Neural crest cell (in vitro differentiated cells): ENCODE data around the gene ZNF385B. TPM values are rescaled to one million over a fixed set of nuclear protein-coding genes. Genes with fewer than 3 reads are reported as not detected.

Experiments
- DNase-seq: peaks from one replicate; pipeline ENCODE4 v3.0.0; 2021; ENCODE audit warnings: low read depth, mixed read lengths, low spot score
- H3K27ac Mint-ChIP-seq: one replicate; pipeline ENCODE4 v1.8.0; 2021; ENCODE audit warnings: mild to moderate bottlenecking, mixed read lengths; ENCODE audit not compliant: unreplicated experiment
- H3K27me3 Mint-ChIP-seq: 2 replicates; pipeline ENCODE4 v1.8.0; 2021; ENCODE audit warnings: low read depth, mild to moderate bottlenecking, mixed read lengths
- H3K36me3 Mint-ChIP-seq: 2 replicates; pipeline ENCODE4 v1.8.0; 2021; ENCODE audit warnings: low read depth, mild to moderate bottlenecking, mixed read lengths
- H3K4me1 Mint-ChIP-seq: 2 replicates; pipeline ENCODE4 v1.8.0; 2021; ENCODE audit warnings: mixed read lengths
- H3K4me3 Mint-ChIP-seq: one replicate; pipeline ENCODE4 v1.8.0; 2021; ENCODE audit warnings: mild to moderate bottlenecking, mixed read lengths
- H3K9me3 Mint-ChIP-seq: 2 replicates; pipeline ENCODE4 v1.8.0; 2021; ENCODE audit warnings: mixed read lengths
- CTCF ChIP-seq: fragments of 200-600 bp; sonication (generic); conservative IDR thresholded peaks from 2 replicates; pipeline ENCODE4 v1.5.0; 2021; ENCODE audit warnings: antibody characterized with exemption, mild to moderate bottlenecking
- total RNA-seq: library from RNA; stranded (reverse); gene quantifications from 2 replicates; pipeline ENCODE4 v1.2.1, GENCODE V29; 2021

Gene ZNF385B
- total RNA-seq, 1 donor from 2014 or later, result 2.1 TPM

GRCh38 chr2:179562330-179562885, 299.0 kb downstream of the ZNF385B start:
- no peak overlapping the region for H3K27ac Mint-ChIP-seq
- TF ChIP-seq CTCF, result no peak
- peaks cover 34% of the 10 kb centered on the region for H3K4me1 Mint-ChIP-seq
- H3K27me3 Mint-ChIP-seq, result no peaks in the 10 kb centered on the region
- no peak for DNase-seq
- H3K36me3 Mint-ChIP-seq, result no peaks in the 10 kb centered on the region
- H3K9me3 Mint-ChIP-seq, result no peaks in the 10 kb centered on the region
- peak overlapping the region; percentile 8 for H3K4me3 Mint-ChIP-seq

- Mint-ChIP-seq H3K27me3 (no peaks in the 10 kb centered on the region), H3K36me3 (no peaks in the 10 kb centered on the region), H3K9me3 (no peaks in the 10 kb centered on the region), H3K4me1 (peaks cover 35% of the 10 kb centered on the region), H3K4me3 (peak overlapping the region; percentile 64), H3K27ac (no peak overlapping the region)
- TF ChIP-seq CTCF, result no peak
- DNase-seq, result no peak
Observed at GRCh38 chr2:179561702-179562101, 299.7 kb downstream of the ZNF385B start.

- DNase-seq, result no peak
- H3K36me3 Mint-ChIP-seq, result no peaks in the 10 kb centered on the region
- H3K4me1 Mint-ChIP-seq, result peaks cover 44% of the 10 kb centered on the region
- H3K4me3 Mint-ChIP-seq, result no peak overlapping the region
- no peak overlapping the region for H3K27ac Mint-ChIP-seq
- no peaks in the 10 kb centered on the region for H3K9me3 Mint-ChIP-seq
- no peaks in the 10 kb centered on the region for H3K27me3 Mint-ChIP-seq
- TF ChIP-seq CTCF, result no peak
Observed at GRCh38 chr2:179560257-179560735, 301.1 kb downstream of the ZNF385B start.

- Mint-ChIP-seq H3K36me3 (no peaks in the 10 kb centered on the region), H3K4me3 (no peak overlapping the region), H3K4me1 (peaks cover 49% of the 10 kb centered on the region), H3K9me3 (no peaks in the 10 kb centered on the region), H3K27ac (no peak overlapping the region), H3K27me3 (no peaks in the 10 kb centered on the region)
- no peak for DNase-seq
- TF ChIP-seq CTCF, result no peak
Observed at GRCh38 chr2:179559108-179559806, 302.2 kb downstream of the ZNF385B start.

- Mint-ChIP-seq H3K27ac (peak overlapping the region; percentile 89), H3K27me3 (no peaks in the 10 kb centered on the region), H3K9me3 (no peaks in the 10 kb centered on the region), H3K4me3 (peak overlapping the region; percentile 15), H3K4me1 (peaks cover 49% of the 10 kb centered on the region), H3K36me3 (no peaks in the 10 kb centered on the region)
- no peak for DNase-seq
- no peak for TF ChIP-seq CTCF
Observed at GRCh38 chr2:179558010-179558934, 303.1 kb downstream of the ZNF385B start.
